ENCODE measurements around the gene SPPL2B.
"Not testable (repeated sequence)": the region's sequence is repeated elsewhere in the genome, so short reads cannot be mapped to it uniquely, and the experiment has no call there.

SPPL2B gene

GRCh38 chr19:2392366-2392765, 63.9 kb downstream of the SPPL2B start:
- no peak for TF ChIP-seq CTCF (IDR thresholded peaks at IDR 0.05; ENCODE audit: extremely low read depth, missing control alignments)
- no peak for DNase-seq (ENCODE audit: low spot score)

- DNase-seq (ENCODE audit: low spot score) = not testable (repeated sequence)
These were observed 64.4 kb downstream of the SPPL2B start for GRCh38 chr19:2392899-2393298.

- DNase-seq (ENCODE audit: low spot score) = no peak
- no peak for TF ChIP-seq CTCF (IDR thresholded peaks at IDR 0.05; ENCODE audit: extremely low read depth, missing control alignments)
These were observed 65.6 kb downstream of the SPPL2B start for GRCh38 chr19:2394054-2394441.

GRCh38 chr19:2394442-2395292, 66.2 kb downstream of the SPPL2B start:
- DNase-seq (ENCODE audit: low spot score) = peak; percentile 78

GRCh38 chr19:2395293-2395829, 66.9 kb downstream of the SPPL2B start:
- not testable (repeated sequence) for DNase-seq (ENCODE audit: low spot score)

More at GRCh38 chr19:2394442-2395292, 66.2 kb downstream of the SPPL2B start:
- TF ChIP-seq CTCF (IDR thresholded peaks at IDR 0.05; ENCODE audit: extremely low read depth, missing control alignments) = no peak

- not testable (repeated sequence) for DNase-seq (ENCODE audit: low spot score)
These were observed 68.7 kb downstream of the SPPL2B start for GRCh38 chr19:2397173-2397572.

GRCh38 chr19:2398735-2399305, 70.3 kb downstream of the SPPL2B start:
- DNase-seq (ENCODE audit: low spot score) = no peak
- no peak for TF ChIP-seq CTCF (IDR thresholded peaks at IDR 0.05; ENCODE audit: extremely low read depth, missing control alignments)

- DNase-seq (ENCODE audit: low spot score) = no peak
- TF ChIP-seq CTCF (IDR thresholded peaks at IDR 0.05; ENCODE audit: extremely low read depth, missing control alignments) = no peak
These were observed 71.1 kb downstream of the SPPL2B start for GRCh38 chr19:2399582-2399981.

Data from GM20000 (cell line).